DMS153 treated with DMSO at 0.1 percent for 48 hours (cell line): ENCODE results near the gene NET1.
"Not testable (repeated sequence)": the region's sequence is repeated elsewhere in the genome, so short reads cannot be mapped to it uniquely, and the experiment has no call there.

Experiments used
- DNase-seq: peaks from one replicate; lab custom pipeline; 2025; ENCODE audit not compliant: unreplicated experiment; lab: John Stamatoyannopoulos, UW

NET1 gene

GRCh38 chr10:5412277-5412941, at the start of gene NET1:
NET1 (plus strand) TSS chr10:5412557; CDS start chr10:5412693, 136 bp downstream.
- DNase-seq, result peak; percentile 24

GRCh38 chr10:5362873-5363272, 49.5 kb upstream of the NET1 start:
- no peak for DNase-seq

GRCh38 chr10:5364374-5364773, 48.0 kb upstream of the NET1 start:
- no peak for DNase-seq

- no peak for DNase-seq
These were observed 47.4 kb upstream of the NET1 start, which contains the start of gene UCN3 for GRCh38 chr10:5364890-5365338. UCN3 (plus strand) TSS chr10:5364966; CDS start chr10:5373721, 8,755 bp downstream.

- DNase-seq, result no peak
These were observed 46.4 kb upstream of the NET1 start for GRCh38 chr10:5365928-5366327.

GRCh38 chr10:5369362-5370158, 42.8 kb upstream of the NET1 start:
- DNase-seq, result no peak

GRCh38 chr10:5370493-5371352, 41.6 kb upstream of the NET1 start:
- DNase-seq, result no peak

GRCh38 chr10:5373307-5373706, 39.0 kb upstream of the NET1 start:
- DNase-seq, result no peak

GRCh38 chr10:5373891-5374611, 38.3 kb upstream of the NET1 start:
- no peak for DNase-seq

GRCh38 chr10:5376450-5376849, 35.9 kb upstream of the NET1 start:
- DNase-seq, result no peak

GRCh38 chr10:5379202-5379601, 33.2 kb upstream of the NET1 start:
- not testable (repeated sequence) for DNase-seq

GRCh38 chr10:5380395-5380794, 32.0 kb upstream of the NET1 start:
- DNase-seq, result not testable (repeated sequence)

- no peak for DNase-seq
These were observed 31.2 kb upstream of the NET1 start for GRCh38 chr10:5381187-5381586.

GRCh38 chr10:5385224-5385623, 27.1 kb upstream of the NET1 start:
- no peak for DNase-seq

- no peak for DNase-seq
These were observed 25.2 kb upstream of the NET1 start for GRCh38 chr10:5387169-5387568.

- no peak for DNase-seq
These were observed 21.7 kb upstream of the NET1 start for GRCh38 chr10:5390607-5391205.

- DNase-seq, result no peak
These were observed 20.6 kb upstream of the NET1 start for GRCh38 chr10:5391790-5392189.

- DNase-seq, result no peak
These were observed 18.8 kb upstream of the NET1 start for GRCh38 chr10:5393529-5393928.

GRCh38 chr10:5395168-5395567, 17.2 kb upstream of the NET1 start:
- no peak for DNase-seq

- DNase-seq, result no peak
These were observed 15.6 kb upstream of the NET1 start for GRCh38 chr10:5396556-5397300.
